Astrocyte (in vitro differentiated cells and primary cell): ENCODE data around the gene KISS1R. TPM values are rescaled to one million over a fixed set of nuclear protein-coding genes. Genes with fewer than 3 reads are reported as not detected.

ENCODE experiments used
- DNase-seq: peaks from one replicate; pipeline ENCODE4 v3.0.0-alpha.2; 2010; ENCODE audit warnings: low read depth
- FAIRE-seq: peaks from 2 replicates; lab custom pipeline; 2011; peaks lifted over from hg19 to GRCh38; lab: Jason Lieb, UNC
- H2AFZ ChIP-seq: 2 replicates; pipeline ENCODE4 v1.6.0; 2012; ENCODE audit warnings: low read depth, low read length, inconsistent platforms
- H3K27ac ChIP-seq: 2 replicates; pipeline ENCODE4 v1.5.1; 2011; ENCODE audit warnings: low read depth, low read length, inconsistent platforms
- H3K27me3 ChIP-seq: 2 replicates; pipeline ENCODE4 v1.6.0; 2011; ENCODE audit warnings: low read length, inconsistent platforms; ENCODE audit not compliant: insufficient read depth
- H3K36me3 ChIP-seq: 2 replicates; pipeline ENCODE4 v1.5.1; 2011; ENCODE audit warnings: low read length, inconsistent platforms; ENCODE audit not compliant: insufficient read depth
- H3K4me1 ChIP-seq: 2 replicates; pipeline ENCODE4 v1.5.1; 2011; ENCODE audit warnings: low read length, inconsistent platforms; ENCODE audit not compliant: insufficient read depth
- H3K4me2 ChIP-seq: 2 replicates; pipeline ENCODE4 v1.6.0; 2012; ENCODE audit warnings: low read length, inconsistent platforms
- H3K4me3 ChIP-seq: 2 replicates; pipeline ENCODE4 v1.5.1; 2011; ENCODE audit warnings: low read depth, mild to moderate bottlenecking, low read length, inconsistent platforms; ENCODE audit not compliant: insufficient read depth
- H3K79me2 ChIP-seq: 2 replicates; pipeline ENCODE4 v1.6.0; 2012; ENCODE audit warnings: mild to moderate bottlenecking, low read length, inconsistent platforms; ENCODE audit not compliant: insufficient read depth
- H3K9ac ChIP-seq: 2 replicates; pipeline ENCODE4 v1.6.0; 2012; ENCODE audit warnings: mild to moderate bottlenecking, low read length, inconsistent platforms
- H3K9me3 ChIP-seq: 2 replicates; pipeline ENCODE4 v1.5.1; 2012; ENCODE audit warnings: low read depth, mild to moderate bottlenecking, low read length, inconsistent platforms; ENCODE audit not compliant: insufficient read depth
- H4K20me1 ChIP-seq: 2 replicates; pipeline ENCODE4 v1.6.0; 2012; ENCODE audit warnings: low read length, inconsistent platforms; ENCODE audit not compliant: insufficient read depth
- H3K27ac Mint-ChIP-seq: one replicate; pipeline ENCODE4 v1.8.0; 2021; ENCODE audit warnings: mild to moderate bottlenecking, mixed read lengths; ENCODE audit not compliant: unreplicated experiment
- H3K27me3 Mint-ChIP-seq: one replicate; pipeline ENCODE4 v1.8.0; 2021; ENCODE audit warnings: low read depth, mixed read lengths; ENCODE audit not compliant: unreplicated experiment
- H3K36me3 Mint-ChIP-seq: one replicate; pipeline ENCODE4 v1.8.0; 2021; ENCODE audit warnings: low read depth, mixed read lengths; ENCODE audit not compliant: unreplicated experiment
- H3K4me1 Mint-ChIP-seq: one replicate; pipeline ENCODE4 v1.8.0; 2021; ENCODE audit warnings: low read depth, mixed read lengths; ENCODE audit not compliant: unreplicated experiment
- H3K4me3 Mint-ChIP-seq: one replicate; pipeline ENCODE4 v1.8.0; 2021; ENCODE audit warnings: mild to moderate bottlenecking, moderate library complexity, mixed read lengths; ENCODE audit not compliant: unreplicated experiment
- H3K9me3 Mint-ChIP-seq: one replicate; pipeline ENCODE4 v1.8.0; 2021; ENCODE audit warnings: mild to moderate bottlenecking, mixed read lengths; ENCODE audit not compliant: unreplicated experiment
- EZH2 ChIP-seq: IDR thresholded peaks from 2 replicates; pipeline ENCODE4 v1.6.1; 2012; ENCODE audit warnings: mild to moderate bottlenecking, low read length, inconsistent platforms; ENCODE audit not compliant: insufficient read depth
- total RNA-seq: library from RNA; stranded (reverse); gene quantifications from 2 replicates; pipeline ENCODE4 v1.2.1, GENCODE V29; 2021
- TF ChIP-seq, protein P1 (sequence below): IDR thresholded peaks from 2 replicates; pipeline ENCODE4 v1.5.1; 2011; ENCODE audit warnings: low read depth, mild to moderate bottlenecking, inconsistent platforms, low read length, moderate library complexity; ENCODE audit not compliant: insufficient read depth

KISS1R gene
- total RNA-seq, 1 donor from 2014 or later: not detected

DNA sequence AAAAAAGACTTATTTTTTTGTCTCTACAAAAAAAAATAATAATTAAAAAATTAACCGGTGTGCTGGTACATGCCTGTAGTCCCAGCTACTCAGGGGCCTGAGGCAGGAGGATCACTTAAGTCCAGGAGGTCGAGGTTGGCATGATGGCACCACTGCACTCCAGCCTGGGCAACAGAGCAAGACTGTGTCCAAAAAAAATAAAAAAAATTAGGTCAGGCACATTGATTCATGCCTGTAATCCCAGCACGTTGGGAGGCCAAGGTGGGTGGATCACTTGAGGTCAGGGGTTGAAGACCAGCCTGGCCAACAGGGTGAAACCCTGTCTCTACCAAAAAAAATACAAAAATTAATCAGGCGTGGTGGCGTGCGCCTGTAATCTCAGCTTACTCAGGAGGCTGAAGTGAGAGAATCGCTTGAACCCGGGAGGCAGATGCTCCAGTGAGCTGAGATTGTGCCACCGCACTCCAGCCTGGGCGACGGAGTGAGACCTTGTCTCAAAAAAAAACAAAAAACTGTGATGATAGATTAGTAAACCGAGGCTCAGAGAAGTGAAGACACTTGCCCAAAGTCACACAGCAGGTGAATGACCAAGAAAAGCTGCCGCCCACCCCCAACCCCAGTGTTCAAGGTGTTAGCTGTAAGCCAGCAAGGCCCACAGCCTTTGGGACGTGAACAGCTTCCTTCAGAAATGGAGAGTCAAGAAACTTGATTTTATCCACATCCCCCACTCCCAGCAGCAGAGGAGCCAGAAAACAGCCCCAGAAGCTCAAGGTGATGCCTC lies 14.5 kb upstream of the KISS1R start:
- Mint-ChIP-seq H3K4me3 (peak overlapping the region; percentile 40), H3K4me1 (no peaks in the 10 kb centered on the region), H3K27me3 (no peaks in the 10 kb centered on the region), H3K27ac (no peak overlapping the region), H3K9me3 (no peaks in the 10 kb centered on the region), H3K36me3 (no peaks in the 10 kb centered on the region)
- FAIRE-seq (no peak), DNase-seq (no peak)
- no peak overlapping the region for H3K9ac ChIP-seq
- H3K4me1 ChIP-seq: peaks cover 5% of the 10 kb centered on the region
- H3K79me2 ChIP-seq: peaks cover 37% of the 10 kb centered on the region
- H4K20me1 ChIP-seq: peaks cover 66% of the 10 kb centered on the region
- H2AFZ ChIP-seq: no peak overlapping the region
- peaks cover 3% of the 10 kb centered on the region for H3K36me3 ChIP-seq
- H3K27ac ChIP-seq: no peak overlapping the region
- H3K4me3 ChIP-seq: no peak overlapping the region
- no peak for TF ChIP-seq EZH2
- TF ChIP-seq, protein P1, sequence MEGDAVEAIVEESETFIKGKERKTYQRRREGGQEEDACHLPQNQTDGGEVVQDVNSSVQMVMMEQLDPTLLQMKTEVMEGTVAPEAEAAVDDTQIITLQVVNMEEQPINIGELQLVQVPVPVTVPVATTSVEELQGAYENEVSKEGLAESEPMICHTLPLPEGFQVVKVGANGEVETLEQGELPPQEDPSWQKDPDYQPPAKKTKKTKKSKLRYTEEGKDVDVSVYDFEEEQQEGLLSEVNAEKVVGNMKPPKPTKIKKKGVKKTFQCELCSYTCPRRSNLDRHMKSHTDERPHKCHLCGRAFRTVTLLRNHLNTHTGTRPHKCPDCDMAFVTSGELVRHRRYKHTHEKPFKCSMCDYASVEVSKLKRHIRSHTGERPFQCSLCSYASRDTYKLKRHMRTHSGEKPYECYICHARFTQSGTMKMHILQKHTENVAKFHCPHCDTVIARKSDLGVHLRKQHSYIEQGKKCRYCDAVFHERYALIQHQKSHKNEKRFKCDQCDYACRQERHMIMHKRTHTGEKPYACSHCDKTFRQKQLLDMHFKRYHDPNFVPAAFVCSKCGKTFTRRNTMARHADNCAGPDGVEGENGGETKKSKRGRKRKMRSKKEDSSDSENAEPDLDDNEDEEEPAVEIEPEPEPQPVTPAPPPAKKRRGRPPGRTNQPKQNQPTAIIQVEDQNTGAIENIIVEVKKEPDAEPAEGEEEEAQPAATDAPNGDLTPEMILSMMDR: no peak
- no peaks in the 10 kb centered on the region for H3K27me3 ChIP-seq
- peak overlapping the region; percentile 41 for H3K4me2 ChIP-seq
- H3K9me3 ChIP-seq: no peaks in the 10 kb centered on the region

DNA sequence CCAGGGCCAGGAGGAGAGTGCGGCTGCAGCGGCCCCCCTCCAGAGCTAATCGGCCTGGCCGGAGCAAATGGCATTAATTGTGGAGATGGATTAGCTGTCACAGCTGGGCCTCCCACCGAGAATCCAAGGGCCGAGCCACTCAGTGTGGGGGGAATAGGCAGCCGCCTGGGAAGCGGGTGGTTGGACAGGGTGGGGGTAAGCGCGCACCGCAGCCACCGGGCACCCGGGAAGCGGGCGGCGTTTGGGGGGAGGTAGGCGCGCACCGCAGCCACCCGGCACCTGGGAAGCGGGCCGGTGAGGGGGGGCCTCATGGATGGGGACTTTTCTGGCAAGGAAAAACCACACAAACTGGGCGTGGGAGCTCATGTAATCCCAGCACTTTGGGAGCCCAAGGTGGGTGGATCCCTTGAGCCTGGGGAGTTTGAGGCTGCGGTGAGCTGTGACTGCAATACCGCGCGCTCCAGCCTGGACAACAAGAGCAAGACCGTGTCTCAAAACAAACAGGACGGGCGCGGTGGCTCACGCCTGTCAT lies 13.8 kb upstream of the KISS1R start:
- H3K9me3 ChIP-seq: no peaks in the 10 kb centered on the region

More for the DNA sequence above, 13.8 kb upstream of the KISS1R start:
- Histone ChIP-seq H3K4me1 (peaks cover 5% of the 10 kb centered on the region), H3K79me2 (peaks cover 39% of the 10 kb centered on the region), H3K36me3 (peaks cover 3% of the 10 kb centered on the region), H3K9ac (no peak overlapping the region), H3K27ac (no peak overlapping the region), H3K4me2 (peak overlapping the region; percentile 41), H3K27me3 (no peaks in the 10 kb centered on the region), H4K20me1 (peaks cover 72% of the 10 kb centered on the region), H3K4me3 (no peak overlapping the region), H2AFZ (no peak overlapping the region)
- Mint-ChIP-seq H3K27me3 (no peaks in the 10 kb centered on the region), H3K9me3 (no peaks in the 10 kb centered on the region), H3K36me3 (no peaks in the 10 kb centered on the region), H3K4me1 (no peaks in the 10 kb centered on the region), H3K27ac (no peak overlapping the region), H3K4me3 (no peak overlapping the region)
- FAIRE-seq (no peak), DNase-seq (peak; percentile 66)
- TF ChIP-seq EZH2: no peak
- TF ChIP-seq, protein P1: no peak
